NCI-H526 (cell line): ENCODE data around the gene PLCG2.
"Not testable (repeated sequence)": the region's sequence is repeated elsewhere in the genome, so short reads cannot be mapped to it uniquely, and the experiment has no call there.

ENCODE experiments used
- DNase-seq, 2 experiments: peaks; one replicate each; lab custom pipeline; 2025; lab: John Stamatoyannopoulos, UW

The PLCG2 gene

GRCh38 chr16:81790277-81790676 lies 11.2 kb downstream of the PLCG2 start:
- DNase-seq = no peak

DNA sequence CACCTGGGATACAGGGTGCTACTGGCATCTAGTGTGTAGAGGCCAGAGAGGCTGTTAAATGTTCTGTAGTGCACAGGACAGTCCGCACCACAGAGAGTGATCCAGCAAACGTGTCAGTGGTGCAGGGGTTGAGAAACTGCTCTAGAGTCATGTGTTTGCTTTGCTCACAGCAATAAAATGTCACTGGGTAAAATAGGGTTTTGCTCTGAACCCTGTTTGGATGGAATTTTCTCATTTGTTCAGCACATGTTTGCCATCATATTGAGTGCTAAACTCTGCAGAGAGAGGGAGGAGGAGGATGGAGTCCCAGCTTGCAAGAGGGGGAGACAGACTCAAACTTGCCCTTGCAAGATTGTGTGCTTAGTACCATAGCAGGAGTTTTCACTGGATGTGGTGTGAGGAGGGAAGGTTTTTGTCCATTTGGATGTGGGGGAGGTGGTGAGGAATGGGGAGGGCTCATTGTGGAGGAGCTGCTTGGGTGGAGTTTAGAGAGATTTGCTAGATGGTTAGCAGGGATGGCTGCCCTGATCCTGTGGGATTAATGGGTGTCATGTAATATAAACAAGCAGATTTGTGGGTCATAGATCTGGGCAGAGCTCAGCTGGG lies 11.8 kb downstream of the PLCG2 start:
- no peak for DNase-seq

DNA sequence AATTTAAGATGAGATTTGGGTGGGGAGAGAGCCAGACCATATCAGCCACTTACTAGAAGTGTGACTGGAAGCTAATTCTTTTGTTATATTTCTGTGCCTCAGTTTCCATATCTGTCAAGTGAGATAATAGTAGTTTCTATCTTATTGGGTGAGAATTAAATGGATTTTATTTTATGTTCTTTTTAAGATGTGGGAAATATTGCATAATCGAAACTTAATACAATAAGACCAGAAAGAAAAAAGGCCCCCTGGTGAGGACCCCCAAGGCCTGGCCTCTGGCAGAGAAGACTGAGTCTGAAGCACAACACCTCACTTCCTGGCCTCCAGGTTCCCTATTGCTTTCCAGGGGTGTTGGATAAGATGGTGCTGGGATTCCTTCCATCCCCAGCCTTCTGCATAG lies 13.7 kb downstream of the PLCG2 start:
- no peak for DNase-seq

DNA sequence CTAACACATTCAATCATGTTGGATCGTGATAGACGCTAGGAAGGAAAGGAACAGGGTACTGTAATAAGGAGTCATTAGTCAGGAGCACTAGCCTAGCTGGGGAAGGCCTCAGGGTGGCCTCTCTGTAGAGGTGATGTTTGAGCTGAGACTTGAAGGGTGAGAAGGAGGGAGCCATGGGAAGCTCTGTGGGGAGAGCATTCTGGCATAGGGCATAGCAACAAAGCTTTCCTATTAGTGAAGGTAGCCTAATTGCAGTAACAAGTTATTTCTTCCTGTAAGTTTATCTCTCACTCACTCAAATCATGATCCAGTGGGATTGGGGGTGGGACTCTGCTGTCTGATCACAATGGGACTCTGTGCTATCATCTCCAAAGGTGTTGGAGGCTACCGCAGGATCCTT lies 16.1 kb downstream of the PLCG2 start:
- no peak for DNase-seq

- no peak for DNase-seq
These were observed 16.9 kb downstream of the PLCG2 start for GRCh38 chr16:81796035-81796434.

DNA sequence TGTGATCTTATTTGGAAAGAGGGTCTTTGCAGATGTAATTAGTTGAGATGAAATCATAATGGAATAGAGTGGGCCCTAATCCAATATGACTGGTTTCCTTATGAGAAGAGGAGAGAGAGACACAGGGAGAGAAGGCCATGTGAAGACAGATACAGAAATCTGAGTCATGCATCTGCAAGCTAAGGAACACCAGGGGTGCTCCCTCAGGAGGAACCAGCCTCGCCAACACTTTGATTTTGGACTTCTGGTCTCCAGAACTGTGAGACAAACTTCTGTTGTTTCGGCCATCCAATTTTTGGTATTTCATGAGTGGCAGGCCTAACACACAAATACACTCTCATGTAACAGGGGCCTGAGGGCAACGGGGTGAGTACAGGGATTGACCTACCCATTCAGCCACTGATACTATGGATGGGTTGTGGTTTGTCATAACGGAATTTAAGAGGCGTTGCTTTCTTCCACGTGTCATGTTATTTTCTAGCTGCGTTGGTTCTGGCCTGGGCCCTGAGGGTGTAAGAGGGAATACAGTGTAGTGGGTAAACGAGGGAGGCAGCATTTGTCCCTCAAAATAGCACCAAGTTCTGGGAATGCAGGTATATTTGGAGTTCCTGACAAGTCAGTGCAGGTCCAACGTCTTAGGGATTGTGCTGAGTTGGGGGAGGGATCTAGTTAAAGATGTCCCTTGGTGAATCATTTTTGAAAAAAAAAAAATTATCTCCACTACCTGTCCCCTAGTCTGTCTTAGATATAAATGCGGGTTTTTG lies 17.7 kb downstream of the PLCG2 start:
- DNase-seq = no peak

DNA sequence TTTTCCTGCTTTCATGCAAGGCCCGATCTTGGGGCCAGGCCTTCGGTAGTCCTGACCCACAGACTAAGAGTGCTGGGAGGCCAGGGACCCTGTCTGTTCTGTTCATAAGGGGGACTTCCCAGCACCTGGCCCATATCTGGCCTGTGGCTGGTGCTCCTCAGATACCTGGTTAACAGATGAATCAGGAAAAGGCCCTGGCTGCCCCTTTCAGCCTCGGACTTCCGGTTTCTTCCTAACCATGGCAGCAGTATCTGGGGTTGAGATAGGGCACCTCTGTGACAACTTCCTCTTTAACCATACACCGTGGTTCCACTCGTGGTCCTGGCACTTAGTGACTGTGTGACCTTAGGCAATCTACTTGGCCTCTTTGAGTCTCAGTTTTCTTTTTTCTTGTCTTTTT lies 18.4 kb downstream of the PLCG2 start:
- DNase-seq = no peak

- no peak for DNase-seq
These were observed 19.4 kb downstream of the PLCG2 start for GRCh38 chr16:81798311-81799137.

DNA sequence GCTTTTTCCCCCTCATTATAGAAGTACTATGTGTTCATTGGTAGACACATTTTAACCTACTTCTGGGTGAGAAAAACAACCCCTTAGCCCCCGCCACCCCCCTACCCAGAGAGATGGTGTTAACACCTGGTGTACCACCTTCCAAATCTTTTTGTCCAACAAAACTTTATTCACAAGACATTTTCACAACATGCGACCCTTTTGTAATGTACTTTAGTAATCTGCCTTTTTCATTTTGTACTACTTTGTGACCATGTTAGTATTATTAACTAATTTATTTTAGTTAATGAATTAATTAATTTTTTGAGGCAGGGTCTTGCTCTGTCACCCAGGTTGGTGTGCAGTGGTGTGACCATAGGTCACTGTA lies 20.0 kb downstream of the PLCG2 start:
- DNase-seq = no peak

DNA sequence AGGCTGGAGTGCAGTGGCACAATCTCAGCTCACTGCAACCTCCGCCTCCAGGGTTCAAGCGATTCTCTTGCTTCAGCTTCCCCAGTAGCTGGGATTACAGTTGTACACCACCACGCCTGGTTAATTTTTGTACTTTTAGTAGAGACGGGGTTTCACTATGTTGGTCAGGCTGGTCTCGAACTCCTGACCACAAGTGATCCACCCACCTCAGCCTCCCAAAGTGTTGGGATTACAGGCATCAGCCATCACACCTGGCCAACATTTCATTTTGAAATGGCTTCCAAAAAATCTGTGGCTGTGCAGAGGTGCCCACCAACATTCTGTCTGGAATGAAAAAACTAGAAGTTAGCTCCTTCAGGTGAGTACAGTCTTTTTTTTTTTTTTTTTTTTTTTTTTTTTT lies 22.6 kb downstream of the PLCG2 start:
- DNase-seq = not testable (repeated sequence)

DNA sequence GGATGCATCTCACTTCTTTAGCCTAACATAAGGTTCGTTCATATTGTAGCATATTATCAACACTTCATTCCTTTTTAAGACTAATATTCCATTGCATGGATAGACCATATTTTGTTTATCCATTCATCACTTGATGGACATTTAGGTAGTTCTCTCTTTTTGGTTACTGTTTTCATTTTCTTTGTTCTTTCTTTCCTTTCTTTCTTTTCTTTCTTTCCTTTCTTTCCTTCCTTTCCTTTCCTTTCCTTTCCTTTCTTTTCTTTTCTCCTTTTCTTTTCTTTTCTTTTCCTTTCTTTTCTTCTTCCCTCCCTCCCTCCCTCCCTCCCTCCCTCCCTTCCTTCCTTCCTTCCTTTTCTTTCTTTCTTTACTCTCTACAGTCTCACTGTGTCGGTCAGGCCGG lies 24.2 kb downstream of the PLCG2 start:
- DNase-seq = no peak

DNA sequence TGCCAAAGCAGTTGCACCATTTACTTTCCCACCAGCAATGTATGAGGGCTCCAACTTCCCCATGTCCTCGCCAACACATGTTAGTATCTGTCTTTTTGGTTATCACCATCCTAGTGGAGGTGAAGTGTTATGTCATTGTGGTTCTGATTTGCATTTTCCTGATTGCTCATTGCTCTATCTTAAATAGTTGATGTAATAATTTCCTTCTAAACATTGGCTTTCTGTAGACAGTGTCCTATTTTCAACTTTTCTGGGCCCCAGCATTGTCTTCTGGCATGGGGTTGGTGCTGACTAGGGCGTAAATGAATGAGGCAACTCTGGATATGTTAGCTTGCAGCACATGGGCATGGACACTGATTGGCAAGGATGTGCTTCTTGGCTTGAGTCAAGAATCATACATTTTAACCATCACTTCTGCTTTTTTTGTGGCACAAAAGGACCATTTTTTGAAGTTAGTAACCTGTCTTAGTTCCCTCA lies 25.1 kb downstream of the PLCG2 start:
- DNase-seq = no peak

DNA sequence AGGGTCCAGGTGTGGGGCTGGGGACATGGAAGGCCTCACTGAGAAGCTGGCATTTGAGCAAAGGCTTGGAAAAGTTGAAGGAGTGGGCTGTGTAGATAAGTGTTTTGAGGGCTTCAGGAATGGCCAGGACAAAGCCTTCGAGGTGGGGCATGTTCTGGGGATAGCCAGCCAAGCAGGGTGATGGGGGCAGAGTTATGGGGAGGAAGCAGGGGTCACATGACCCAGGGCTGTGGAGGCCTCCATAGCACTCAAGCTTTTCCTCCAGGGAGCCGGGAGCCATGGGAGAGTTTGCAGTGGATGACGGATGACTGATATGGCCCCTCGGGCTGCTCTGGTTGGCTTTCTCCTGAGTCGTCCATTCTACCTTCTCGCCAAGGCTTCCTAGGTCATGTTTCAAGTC lies 27.6 kb downstream of the PLCG2 start:
- DNase-seq = no peak

GRCh38 chr16:81807767-81808358 lies 28.8 kb downstream of the PLCG2 start:
- DNase-seq = no peak

DNA sequence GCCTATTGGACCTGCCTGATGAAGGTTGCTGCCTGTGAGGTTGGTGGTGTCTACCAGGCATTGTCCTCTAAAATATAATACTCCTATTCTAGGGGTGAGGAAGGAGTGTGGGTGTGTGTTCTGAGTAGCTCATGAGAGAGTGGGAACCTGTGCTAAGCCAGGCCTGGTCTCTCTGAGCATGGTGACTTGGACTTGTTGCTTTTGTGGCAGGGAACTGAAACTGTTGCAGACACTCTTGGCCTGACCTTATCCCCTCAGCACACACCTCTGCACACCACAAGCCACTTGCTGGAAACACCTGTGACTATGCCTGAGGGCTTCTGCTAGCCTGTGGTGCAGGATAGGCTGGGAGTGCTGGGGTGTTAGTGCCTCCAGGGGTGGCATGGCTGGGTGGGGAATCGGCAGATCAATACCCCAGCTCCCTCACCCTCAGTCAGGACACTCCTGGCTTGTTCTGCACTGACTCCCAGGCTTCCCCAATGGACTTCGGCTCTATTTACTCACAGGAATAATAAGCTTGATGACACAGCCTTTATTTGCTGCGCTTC lies 29.9 kb downstream of the PLCG2 start:
- DNase-seq = peak in 1 of 2 experiments; percentile 6

GRCh38 chr16:81809567-81809966 lies 30.5 kb downstream of the PLCG2 start:
- DNase-seq = no peak

GRCh38 chr16:81810361-81810760 lies 31.3 kb downstream of the PLCG2 start:
- no peak for DNase-seq

DNA sequence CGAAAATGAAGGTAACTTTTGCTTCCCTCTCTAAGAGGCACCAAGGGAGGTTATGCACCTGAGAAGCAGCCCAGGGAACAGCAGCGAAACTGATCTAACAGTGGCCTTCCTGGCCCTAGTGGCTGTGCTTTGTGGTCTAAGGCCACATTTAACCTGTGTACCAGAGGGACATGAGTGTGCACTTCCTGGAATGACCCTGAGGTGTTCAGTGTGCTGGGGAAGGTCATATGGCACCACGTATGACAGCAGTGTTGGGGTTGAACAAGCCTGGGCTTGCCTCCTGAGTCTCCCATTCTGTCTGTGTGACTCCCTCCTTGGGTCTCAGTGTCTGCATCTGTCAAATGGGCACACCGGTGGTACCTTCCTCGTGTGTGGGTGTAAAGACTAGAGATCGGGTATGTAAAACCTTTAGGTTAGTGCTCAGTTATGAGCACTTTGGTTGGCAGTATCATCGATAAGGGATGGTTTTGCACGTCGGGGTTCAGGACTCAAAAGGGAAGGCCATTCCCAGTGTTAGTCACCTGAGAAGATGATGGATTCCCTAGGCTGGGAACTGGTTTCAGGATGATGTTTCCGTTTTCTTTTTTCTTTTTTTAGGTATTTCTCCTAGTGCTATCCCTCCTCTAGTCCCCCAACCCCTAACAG lies 31.9 kb downstream of the PLCG2 start:
- DNase-seq = no peak

DNA sequence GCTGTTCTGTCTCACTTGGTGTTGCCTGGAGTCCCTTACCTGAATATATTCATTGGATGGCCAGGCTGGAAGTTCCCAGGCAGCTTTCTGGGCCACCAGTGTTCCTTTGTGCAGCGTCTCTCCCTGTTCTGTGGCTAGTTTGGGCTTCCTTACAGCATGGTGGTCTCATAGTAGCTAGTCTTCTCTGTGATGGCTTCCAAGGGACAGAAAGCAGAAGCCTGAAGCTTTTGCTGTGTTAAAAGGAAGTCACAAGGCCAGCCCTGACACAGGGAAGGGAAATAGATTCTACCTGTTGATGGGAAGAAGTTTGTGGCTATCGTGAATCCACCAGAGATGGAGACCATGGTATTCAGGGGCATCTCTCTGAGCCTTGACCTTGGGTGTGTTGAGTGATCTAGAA lies 34.6 kb downstream of the PLCG2 start:
- DNase-seq = no peak

- no peak for DNase-seq
These were observed 35.8 kb downstream of the PLCG2 start for GRCh38 chr16:81814751-81815428.

- no peak for DNase-seq
These were observed 36.3 kb downstream of the PLCG2 start for GRCh38 chr16:81815429-81815766.
